Measurements from ENCODE around the gene SCYL2. TPM values are rescaled to one million over a fixed set of nuclear protein-coding genes. Genes with fewer than 3 reads are reported as not detected.
A peak's percentile ranks its signal among the peaks of the same experiment; 100 is the strongest.
"Not testable (repeated sequence)": the region's sequence is repeated elsewhere in the genome, so short reads cannot be mapped to it uniquely, and the experiment has no call there.

The SCYL2 gene
- total RNA-seq: 33.4 and 38.8 TPM in 2 replicates

GRCh38 chr12:100266835-100267602 lies at the start of gene SCYL2, which contains the start of gene DEPDC4:
Gene SCYL2 (plus strand): TSS chr12:100267177. CDS start chr12:100282971, 15,794 bp downstream.
Gene DEPDC4 (minus strand): TSS chr12:100267079. CDS start chr12:100267076, 3 bp downstream.
- DNase-seq (ENCODE audit: low read depth in 2 of 2): peak; percentile 93 to 98

DNA sequence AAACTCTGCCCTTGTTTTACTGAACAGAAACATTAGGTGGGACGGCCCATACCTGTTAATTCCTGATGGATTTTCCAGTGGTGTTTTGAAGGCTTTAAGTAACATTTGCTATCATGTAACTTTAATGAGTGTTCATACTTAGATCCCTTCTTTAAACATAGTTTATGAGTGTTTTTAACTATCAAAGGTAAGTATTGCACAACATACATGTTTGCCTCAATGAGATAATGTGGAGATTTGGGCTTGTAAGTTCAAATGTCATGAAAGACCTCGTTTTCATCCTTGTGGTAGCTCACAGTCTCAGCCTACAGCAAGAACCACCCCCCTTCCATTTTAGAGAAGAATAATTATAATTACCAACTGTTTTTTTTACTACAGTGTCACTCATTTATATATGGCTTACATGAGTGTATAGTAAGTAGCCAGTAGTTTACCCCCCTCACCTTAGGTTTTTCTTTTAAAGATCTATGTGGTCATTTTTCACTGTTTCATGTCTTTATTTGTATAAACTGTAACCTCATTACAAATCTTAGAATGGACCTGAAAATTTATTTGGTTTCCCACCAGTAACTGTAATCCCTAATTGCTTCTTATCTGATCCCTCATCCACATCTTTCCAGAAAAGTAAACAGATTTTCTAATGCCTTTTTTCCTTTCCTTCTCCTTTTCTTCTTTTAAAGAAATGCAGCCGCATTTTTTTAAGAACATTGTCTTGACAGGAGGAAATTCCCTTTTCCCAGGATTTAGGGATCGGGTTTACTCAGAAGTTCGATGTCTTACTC lies 47.5 kb upstream of the SCYL2 start:
- no peak for DNase-seq (ENCODE audit: low read depth in 2 of 2)

DNA sequence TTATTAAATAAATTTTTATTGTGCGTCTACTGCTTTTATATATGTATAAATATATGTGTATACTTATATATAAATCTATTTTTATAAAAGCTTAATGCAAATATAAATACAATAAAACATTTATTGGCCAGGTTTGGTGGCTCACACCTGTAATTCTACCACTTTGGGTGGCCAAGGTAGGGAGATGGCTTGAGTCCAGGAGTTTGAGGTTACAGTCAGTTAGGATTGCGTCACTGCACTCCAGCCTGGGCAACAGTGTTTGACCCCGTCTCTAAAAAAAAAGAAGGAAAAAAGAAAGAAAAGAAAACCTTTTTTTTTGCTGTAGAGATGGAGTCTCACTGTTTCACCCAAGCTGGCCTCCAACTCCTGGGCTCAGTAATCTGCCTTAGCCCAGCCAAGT lies 45.5 kb upstream of the SCYL2 start:
- DNase-seq (ENCODE audit: low read depth in 2 of 2): no peak

DNA sequence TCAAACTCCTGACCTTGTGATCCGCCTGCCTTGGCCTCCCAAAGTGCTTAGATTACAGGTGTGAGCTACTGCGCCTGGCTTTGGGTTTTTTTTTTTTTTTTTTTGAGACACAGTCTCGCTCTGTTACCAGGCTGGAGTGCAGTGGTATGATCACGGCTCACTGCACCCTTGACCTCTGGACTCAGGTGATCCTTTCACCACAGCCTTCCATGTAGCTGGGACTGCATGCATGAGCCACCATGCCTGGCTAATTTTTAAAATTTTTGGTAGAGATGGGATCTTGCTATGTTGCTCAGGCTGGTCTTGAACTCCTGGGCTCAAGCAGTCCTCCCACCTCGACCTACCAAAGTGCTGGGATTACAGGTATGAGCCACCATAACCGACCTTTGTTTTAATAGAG lies 44.8 kb upstream of the SCYL2 start:
- not testable (repeated sequence) for DNase-seq (ENCODE audit: low read depth in 2 of 2)

- DNase-seq (ENCODE audit: low read depth in 2 of 2): no peak
Observed at GRCh38 chr12:100225491-100225890, 41.5 kb upstream of the SCYL2 start.

- DNase-seq (ENCODE audit: low read depth in 2 of 2): peak in 1 of 2 donors; percentile 18
Observed at GRCh38 chr12:100229036-100229635, 37.8 kb upstream of the SCYL2 start.

DNA sequence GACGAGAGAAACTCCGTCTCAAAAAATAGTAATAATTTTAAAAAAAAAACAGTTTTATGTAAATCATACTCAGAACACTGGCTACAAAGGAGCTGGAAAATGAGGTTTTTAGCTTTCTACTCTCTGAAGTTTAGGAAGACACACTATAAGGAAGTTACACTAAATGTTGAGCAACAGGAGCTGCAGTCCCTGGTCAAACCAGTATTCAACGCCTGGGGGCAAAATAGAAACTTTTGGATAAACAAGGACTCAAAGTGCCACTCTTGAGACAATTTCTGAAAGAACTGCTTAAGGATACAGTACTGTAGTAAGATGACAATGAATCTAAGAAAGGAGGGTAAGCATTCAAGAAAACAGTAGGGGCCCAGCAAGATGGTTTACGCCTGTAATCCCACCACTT lies 37.1 kb upstream of the SCYL2 start:
- no peak for DNase-seq (ENCODE audit: low read depth in 2 of 2)

DNA sequence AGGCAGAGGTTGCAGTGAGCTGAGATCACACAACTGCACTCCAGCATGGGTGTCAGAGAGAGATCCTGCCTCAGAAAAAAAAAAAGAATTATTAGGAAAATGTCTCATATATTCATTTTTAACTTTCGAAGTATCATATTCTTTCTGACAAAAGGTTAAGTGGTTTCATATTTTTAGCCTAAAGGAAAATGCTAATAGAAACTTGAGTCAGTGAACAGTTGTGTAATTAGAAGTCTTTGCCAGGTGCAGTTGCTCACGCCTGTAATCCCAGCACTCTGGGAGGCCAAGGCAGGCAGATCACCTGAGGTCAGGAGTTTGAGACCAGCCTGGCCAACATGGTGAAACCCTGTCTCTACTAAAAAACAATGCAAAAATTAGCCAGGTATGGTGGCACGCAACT lies 35.1 kb upstream of the SCYL2 start:
- DNase-seq (ENCODE audit: low read depth in 2 of 2): not testable (repeated sequence)

GRCh38 chr12:100234166-100234565 lies 32.8 kb upstream of the SCYL2 start:
- DNase-seq (ENCODE audit: low read depth in 2 of 2): peak in 1 of 2 donors; percentile 13

- peak; percentile 47 to 59 for DNase-seq (ENCODE audit: low read depth in 2 of 2)
Observed at GRCh38 chr12:100234591-100235304, 32.2 kb upstream of the SCYL2 start.

GRCh38 chr12:100238801-100239200 lies 28.2 kb upstream of the SCYL2 start:
- no peak for DNase-seq (ENCODE audit: low read depth in 2 of 2)

DNA sequence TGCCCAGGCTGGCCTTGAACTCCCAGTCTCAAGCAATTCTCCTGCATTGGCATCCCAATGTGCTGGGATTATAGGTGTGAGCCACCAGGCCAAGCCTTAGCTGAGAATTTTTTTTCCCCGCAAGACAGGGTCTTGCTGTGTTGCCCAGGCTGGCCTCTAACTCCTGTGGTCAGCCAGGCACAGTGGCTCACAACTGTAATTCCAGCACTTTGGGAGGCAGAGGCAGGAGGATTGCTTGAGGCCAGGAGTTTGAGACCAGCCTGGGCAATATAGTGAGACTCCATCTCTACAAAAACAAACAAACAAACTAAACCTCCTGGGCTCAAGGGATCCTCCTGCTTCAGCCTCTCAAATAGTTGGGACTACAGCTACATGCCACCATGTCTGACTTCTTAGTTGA lies 27.4 kb upstream of the SCYL2 start:
- no peak for DNase-seq (ENCODE audit: low read depth in 2 of 2)

GRCh38 chr12:100243137-100243536 lies 23.8 kb upstream of the SCYL2 start:
- no peak for DNase-seq (ENCODE audit: low read depth in 2 of 2)

- no peak for DNase-seq (ENCODE audit: low read depth in 2 of 2)
Observed at GRCh38 chr12:100247765-100248164, 19.2 kb upstream of the SCYL2 start.

- no peak for DNase-seq (ENCODE audit: low read depth in 2 of 2)
Observed at GRCh38 chr12:100248886-100249285, 18.1 kb upstream of the SCYL2 start.

- no peak for DNase-seq (ENCODE audit: low read depth in 2 of 2)
Observed at GRCh38 chr12:100249941-100250340, 17.0 kb upstream of the SCYL2 start.

- DNase-seq (ENCODE audit: low read depth in 2 of 2): no peak
Observed at GRCh38 chr12:100251917-100252316, 15.1 kb upstream of the SCYL2 start.

DNA sequence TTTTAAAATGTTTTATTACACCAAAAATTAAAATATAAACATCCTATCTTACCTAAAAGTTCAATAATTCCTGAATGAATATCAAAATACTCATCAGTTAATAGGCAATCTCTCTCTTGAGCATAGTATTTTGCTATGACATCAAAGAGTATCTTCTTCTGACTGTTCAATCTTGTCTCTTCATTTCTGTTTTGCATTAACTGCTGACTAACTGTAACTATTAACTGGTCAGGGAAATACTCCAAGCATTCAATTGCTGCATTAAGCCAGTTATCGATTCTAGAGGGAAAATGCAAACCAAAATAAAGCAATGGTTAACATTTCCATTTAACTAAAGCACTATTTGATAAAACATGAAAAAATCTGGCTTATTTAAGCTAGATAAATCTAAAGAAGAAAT lies 13.5 kb upstream of the SCYL2 start:
- DNase-seq (ENCODE audit: low read depth in 2 of 2): no peak

DNA sequence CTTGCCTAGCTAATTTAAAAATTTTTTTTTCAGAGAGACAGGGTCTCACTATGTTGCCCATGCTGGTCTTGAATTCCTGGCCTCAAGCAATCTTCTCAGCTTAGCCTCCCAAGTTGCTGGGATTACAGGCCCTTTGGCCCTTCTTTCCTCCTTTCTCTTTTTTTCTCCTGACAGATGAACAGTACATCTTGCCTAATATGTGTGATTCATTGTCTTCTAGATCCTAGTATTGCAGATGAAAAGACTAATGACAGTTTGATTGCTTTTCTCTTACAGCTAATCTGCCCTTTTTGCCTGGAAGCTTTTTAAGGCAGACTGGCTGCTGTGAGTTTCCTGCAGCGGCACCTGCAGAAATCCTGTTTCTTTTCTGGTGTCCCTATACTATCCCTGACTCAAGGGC lies 12.1 kb upstream of the SCYL2 start:
- DNase-seq (ENCODE audit: low read depth in 2 of 2): no peak

- no peak for DNase-seq (ENCODE audit: low read depth in 2 of 2)
Observed at GRCh38 chr12:100258127-100258526, 8.8 kb upstream of the SCYL2 start.

DNA sequence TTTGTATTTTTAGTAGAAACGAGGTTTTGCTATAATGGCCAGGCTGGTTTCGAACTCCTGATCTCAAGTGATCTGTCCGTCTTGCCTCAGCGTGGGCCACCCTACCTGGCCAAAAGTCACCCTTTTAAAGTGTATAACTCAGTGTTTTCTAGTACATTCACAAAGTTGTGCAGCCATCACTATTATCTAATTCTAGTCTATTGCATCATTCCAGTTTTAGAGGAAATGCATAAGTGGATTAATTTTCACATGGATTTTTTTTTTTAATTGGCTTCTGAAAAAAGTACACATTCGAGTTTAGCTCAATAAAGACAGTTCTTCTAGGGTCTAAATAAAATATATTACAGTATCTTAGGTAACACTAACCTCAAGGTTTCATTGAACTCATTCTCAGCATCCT lies 3.8 kb upstream of the SCYL2 start:
- DNase-seq (ENCODE audit: low read depth in 2 of 2): no peak

GRCh38 chr12:100265107-100265506 lies 1.9 kb upstream of the SCYL2 start:
- not testable (repeated sequence) for DNase-seq (ENCODE audit: low read depth in 2 of 2)

Measured in dermis microvascular lymphatic vessel endothelial cell (primary cell).